Stomach (tissue), 19 donors: ENCODE data around the gene CXCL1. TPM values are rescaled to one million over a fixed set of nuclear protein-coding genes. Genes with fewer than 3 reads are reported as not detected.
A peak's percentile ranks its signal among the peaks of the same experiment; 100 is the strongest.

Experiments
- DNase-seq, 2 donors: peaks; one replicate each; pipeline versions ENCODE4 v3.0.0 to v3.0.0-alpha.2; 2013 to 2019
- H3K27ac ChIP-seq, 5 donors: fragments of 200-600 bp in 4 of 5; sonication (generic) in 4 of 5; one replicate each; pipeline ENCODE4 v1.5.1; 2013 to 2019; ENCODE audit warnings: mild to moderate bottlenecking in 1 of 5, moderate library complexity in 1 of 5
- H3K27me3 ChIP-seq, 3 donors: fragments of 200-600 bp; sonication (generic); one replicate each; pipeline ENCODE4 v1.5.1; 2017 to 2019; ENCODE audit warnings: mixed run types in 1 of 3
- H3K36me3 ChIP-seq, 4 donors: fragments of 200-600 bp; sonication (generic); 1 replicate in 3 of 4; 2 replicates in 1 of 4; pipeline ENCODE4 v1.5.1; 2016 to 2019
- H3K4me1 ChIP-seq, 4 donors: fragments of 200-600 bp; sonication (generic); one replicate each; pipeline ENCODE4 v1.5.1; 2016 to 2019
- H3K4me3 ChIP-seq, 4 donors: fragments of 200-600 bp; sonication (generic) in 3 of 4; one replicate each; pipeline ENCODE4 v1.5.1; 2016 to 2019; ENCODE audit warnings: mild to moderate bottlenecking in 1 of 4
- H3K9me3 ChIP-seq, 4 donors: fragments of 200-600 bp; sonication (generic); one replicate each; pipeline ENCODE4 v1.5.1; 2016 to 2019
- CTCF ChIP-seq, 7 experiments: fragments of 450-650 bp in 4 of 7; fragments of 200-600 bp in 3 of 7; sonication (generic) in 3 of 7; IDR thresholded peaks; one replicate each; pipeline ENCODE4 v1.5.1; 2016 to 2019; ENCODE audit warnings: antibody characterized with exemption in 7 of 7, control low read depth in 2 of 7, mild to moderate bottlenecking in 1 of 7
- EP300 ChIP-seq: sonication (generic); formaldehyde crosslinking; IDR thresholded peaks from one replicate; pipeline ENCODE4 v1.6.1; 2017; ENCODE audit warnings: antibody characterized with exemption
- POLR2A ChIP-seq, 4 donors: fragments of 450-650 bp; IDR thresholded peaks; one replicate each; pipeline ENCODE4 v1.6.1; 2016; ENCODE audit warnings: antibody characterized with exemption in 4 of 4, control low read depth in 2 of 4, mild to moderate bottlenecking in 1 of 4, moderate library complexity in 1 of 4
- POLR2AphosphoS5 ChIP-seq, 3 donors: sonication (generic); formaldehyde crosslinking; IDR thresholded peaks; one replicate each; pipeline ENCODE4 v1.6.1; 2016; ENCODE audit warnings: antibody characterized with exemption in 3 of 3
- WGBS, 5 donors: extraction: QIAGEN DNeasy Blood & Tissue Kit in 3 of 5; methylation state at CpG; one replicate each; pipeline versions ENCODE4 v1.1.5 to v1.1.7; 2013 to 2018; 5-methylcytosine and 5-hydroxymethylcytosine counted together
- intact Hi-C: fragments of 100-400 bp; cut with DNase I; formaldehyde crosslinking; loops from one replicate; pipeline ENCODE4 v1.15.1; 2023; ENCODE audit warnings: low total_unique reads
- long read RNA-seq, 10 donors: transcript quantifications; one replicate each; lab custom pipeline, GENCODE V29; 2026
- polyA plus RNA-seq, 3 donors: library from polyadenylated mRNA; stranded (reverse); fragments of 200-250 nt; gene quantifications; one replicate each; pipeline ENCODE4 v1.2.3, GENCODE V29; 2013
- total RNA-seq, 5 donors: library from RNA; depleted of rRNA; stranded (reverse); fragments of >200 nt; gene quantifications; one replicate each; pipeline versions ENCODE4 v1.1.0 to v1.2.3, GENCODE V29; 2014 to 2016
- donor health status: healthy with polysubstance abuse.
- donor health status: Bipolar disorder and iron deficiency.
- donor health status: healthy.

The CXCL1 gene
- total RNA-seq = 10 to 100 TPM in 2 of 5 donors, 1 to 10 TPM in 3; 1.8 to 56.0 (median 2.3) TPM
- 10 to 100 TPM; 33.6 to 62.1 (median 38.2) TPM for polyA plus RNA-seq
- long read RNA-seq, donor 1, partial matches to known transcripts = 0 of 1 reads
- long read RNA-seq, donor 1, other reads (novel, unspliced or antisense) = 0 of 1 reads
- long read RNA-seq, donor 2, partial matches to known transcripts = 0 of 1 reads
- long read RNA-seq, donor 2, other reads (novel, unspliced or antisense) = 0 of 1 reads
- long read RNA-seq, donor 3 = 0 reads
- long read RNA-seq, donor 4 = 0 reads
- long read RNA-seq, donor 5 = 0 reads
- long read RNA-seq, donor 6 = 0 reads
- long read RNA-seq, donor 7 = 0 reads
- long read RNA-seq, donor 8, partial matches to known transcripts = 0 of 10 reads
- long read RNA-seq, donor 8, other reads (novel, unspliced or antisense) = 10 of 10 reads
- long read RNA-seq, donor 9, partial matches to known transcripts = 0 of 1 reads
- long read RNA-seq, donor 9, other reads (novel, unspliced or antisense) = 0 of 1 reads
- long read RNA-seq, donor 10, partial matches to known transcripts = 0 of 2 reads
- long read RNA-seq, donor 10, other reads (novel, unspliced or antisense) = 0 of 2 reads

DNA sequence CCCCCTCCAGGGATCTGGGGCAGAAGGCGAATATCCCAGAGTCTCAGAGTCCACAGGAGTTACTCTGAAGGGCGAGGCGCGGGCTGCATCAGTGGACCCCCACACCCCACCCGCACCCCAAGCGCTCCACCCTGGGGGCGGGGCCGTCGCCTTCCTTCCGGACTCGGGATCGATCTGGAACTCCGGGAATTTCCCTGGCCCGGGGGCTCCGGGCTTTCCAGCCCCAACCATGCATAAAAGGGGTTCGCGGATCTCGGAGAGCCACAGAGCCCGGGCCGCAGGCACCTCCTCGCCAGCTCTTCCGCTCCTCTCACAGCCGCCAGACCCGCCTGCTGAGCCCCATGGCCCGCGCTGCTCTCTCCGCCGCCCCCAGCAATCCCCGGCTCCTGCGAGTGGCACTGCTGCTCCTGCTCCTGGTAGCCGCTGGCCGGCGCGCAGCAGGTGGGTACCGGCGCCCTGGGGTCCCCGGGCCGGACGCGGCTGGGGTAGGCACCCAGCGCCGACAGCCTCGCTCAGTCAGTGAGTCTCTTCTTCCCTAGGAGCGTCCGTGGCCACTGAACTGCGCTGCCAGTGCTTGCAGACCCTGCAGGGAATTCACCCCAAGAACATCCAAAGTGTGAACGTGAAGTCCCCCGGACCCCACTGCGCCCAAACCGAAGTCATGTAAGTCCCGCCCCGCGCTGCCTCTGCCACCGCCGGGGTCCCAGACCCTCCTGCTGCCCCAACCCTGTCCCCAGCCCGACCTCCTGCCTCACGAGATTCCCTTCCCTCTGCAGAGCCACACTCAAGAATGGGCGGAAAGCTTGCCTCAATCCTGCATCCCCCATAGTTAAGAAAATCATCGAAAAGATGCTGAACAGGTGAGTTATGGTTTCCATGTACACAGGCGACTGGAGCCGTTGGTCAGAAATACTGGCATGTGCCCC, at the start of gene CXCL1:
CXCL1 (plus strand) TSS at position 264 of the 926 bp plus-strand sequence; CDS start at position 342, 78 bp downstream.
- Histone ChIP-seq H3K9me3 (no peaks in the 10 kb centered on the region), H3K27ac (peak within 1 kb of the TSS; percentile 37 to 80 (median 63)), H3K36me3 (no peaks in the 10 kb centered on the region), H3K27me3 (peaks cover 0 to 15% (median 8%) of the 10 kb centered on the region in 3 donors), H3K4me1 (peaks cover 3 to 20% (median 18%) of the 10 kb centered on the region in 4 donors), H3K4me3 (peak within 1 kb of the TSS; percentile 53 to 65 (median 58))
- intact Hi-C loops = no loop called here
- WGBS, 5 donors = 9 to 31% (median 12%) methylated on average over 14 to 61 of the region's 61 CpGs
- no peak for TF ChIP-seq POLR2AphosphoS5 (IDR thresholded peaks at IDR 0.05)
- TF ChIP-seq POLR2A (IDR thresholded peaks at IDR 0.05) = no peak
- TF ChIP-seq EP300 = no peak
- TF ChIP-seq CTCF (IDR thresholded peaks at IDR 0.05) = no peak
- peak; percentile 50 to 74 for DNase-seq

DNA sequence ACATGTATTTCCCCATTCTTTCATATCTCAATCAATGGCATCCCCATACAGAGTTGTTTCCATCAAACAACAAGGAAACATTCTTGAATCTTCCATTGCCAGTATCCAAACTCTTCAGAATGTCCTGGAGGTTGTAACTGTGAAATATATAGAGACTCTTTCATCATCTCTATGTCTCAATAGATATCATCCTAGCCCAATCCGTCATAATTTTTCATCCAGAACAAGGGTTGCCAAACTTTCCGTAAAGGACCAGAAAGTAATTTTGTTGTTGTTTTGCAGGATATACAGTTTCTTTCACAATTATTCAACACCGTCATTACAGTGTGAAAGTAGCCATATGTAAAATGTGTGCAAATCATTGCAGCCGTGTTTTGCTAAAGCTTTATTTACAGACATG, 47.9 kb upstream of the CXCL1 start:
- WGBS, 5 donors = 84 to 93% (median 91%) methylated on average over 4 of the region's 4 CpGs
- Histone ChIP-seq H3K4me1 (no peaks in the 10 kb centered on the region), H3K27ac (no peak overlapping the region), H3K27me3 (no peaks in the 10 kb centered on the region), H3K4me3 (no peak overlapping the region), H3K36me3 (no peaks in the 10 kb centered on the region), H3K9me3 (no peaks in the 10 kb centered on the region)
- DNase-seq = no peak
- TF ChIP-seq EP300 (no peak), POLR2A (IDR thresholded peaks at IDR 0.05) (no peak), CTCF (IDR thresholded peaks at IDR 0.05) (no peak), POLR2AphosphoS5 (IDR thresholded peaks at IDR 0.05) (no peak)
- intact Hi-C loops = no loop called here

GRCh38 chr4:73822389-73822788, 46.8 kb upstream of the CXCL1 start:
- no peak for TF ChIP-seq POLR2AphosphoS5 (IDR thresholded peaks at IDR 0.05)
- no peak for TF ChIP-seq CTCF (IDR thresholded peaks at IDR 0.05)
- TF ChIP-seq POLR2A (IDR thresholded peaks at IDR 0.05) = no peak
- TF ChIP-seq EP300 = no peak
- no peaks in the 10 kb centered on the region for H3K36me3 ChIP-seq
- H3K4me1 ChIP-seq = no peaks in the 10 kb centered on the region
- H3K27me3 ChIP-seq = no peaks in the 10 kb centered on the region
- no peaks in the 10 kb centered on the region for H3K9me3 ChIP-seq
- DNase-seq = no peak
- no peak overlapping the region for H3K27ac ChIP-seq
- WGBS, 5 donors = 77 to 87% (median 82%) methylated on average over 3 of the region's 3 CpGs
- no peak overlapping the region for H3K4me3 ChIP-seq
- intact Hi-C loops = no loop called here
